GM06990 (cell line): ENCODE results near the gene TMEM178B.

Experiments used
- DNase-seq: peaks from one replicate; pipeline ENCODE4 v3.0.0-alpha.2; 2011; ENCODE audit not compliant: insufficient read length; ENCODE audit errors: extremely low read depth
- H3K27me3 ChIP-seq: replicated peaks from 2 replicates; pipeline ENCODE4 v1.6.0; 2011; ENCODE audit warnings: low read length; ENCODE audit not compliant: control insufficient read depth, insufficient read depth
- H3K36me3 ChIP-seq: 2 replicates; pipeline ENCODE4 v1.5.1; 2011; ENCODE audit warnings: low read length; ENCODE audit not compliant: control insufficient read depth, insufficient read depth
- H3K4me3 ChIP-seq: replicated peaks from 2 replicates; pipeline ENCODE4 v1.5.1; 2011; ENCODE audit warnings: low read depth, mild to moderate bottlenecking, control low read depth, low read length
- TF ChIP-seq, protein P1 (sequence below): IDR thresholded peaks from 2 replicates; pipeline ENCODE4 v1.5.1; 2011; ENCODE audit warnings: low read length, control low read depth, mild to moderate bottlenecking, inconsistent platforms; ENCODE audit not compliant: insufficient read depth, poor library complexity, severe bottlenecking

TMEM178B gene

DNA sequence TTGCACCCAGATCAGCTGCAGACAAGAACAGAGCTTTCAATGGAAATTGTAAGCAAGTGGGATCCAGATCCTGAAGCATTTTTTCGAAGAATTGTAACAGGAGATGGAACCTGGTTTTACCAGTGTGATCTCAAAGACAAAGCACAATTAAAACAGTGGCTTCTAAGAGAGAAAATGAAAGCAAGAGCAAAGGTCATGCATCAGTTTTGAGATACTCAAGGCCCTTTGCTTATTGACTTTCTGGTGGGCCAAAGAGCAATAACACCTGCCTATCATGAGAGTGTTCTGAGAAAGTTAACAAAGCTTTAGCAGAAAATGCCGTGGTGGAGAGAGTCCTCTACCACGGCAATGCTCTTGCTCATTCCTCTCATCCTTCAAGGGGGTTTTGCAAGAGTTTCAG is 194.8 kb downstream of the TMEM178B start:
- TF ChIP-seq, protein P1, sequence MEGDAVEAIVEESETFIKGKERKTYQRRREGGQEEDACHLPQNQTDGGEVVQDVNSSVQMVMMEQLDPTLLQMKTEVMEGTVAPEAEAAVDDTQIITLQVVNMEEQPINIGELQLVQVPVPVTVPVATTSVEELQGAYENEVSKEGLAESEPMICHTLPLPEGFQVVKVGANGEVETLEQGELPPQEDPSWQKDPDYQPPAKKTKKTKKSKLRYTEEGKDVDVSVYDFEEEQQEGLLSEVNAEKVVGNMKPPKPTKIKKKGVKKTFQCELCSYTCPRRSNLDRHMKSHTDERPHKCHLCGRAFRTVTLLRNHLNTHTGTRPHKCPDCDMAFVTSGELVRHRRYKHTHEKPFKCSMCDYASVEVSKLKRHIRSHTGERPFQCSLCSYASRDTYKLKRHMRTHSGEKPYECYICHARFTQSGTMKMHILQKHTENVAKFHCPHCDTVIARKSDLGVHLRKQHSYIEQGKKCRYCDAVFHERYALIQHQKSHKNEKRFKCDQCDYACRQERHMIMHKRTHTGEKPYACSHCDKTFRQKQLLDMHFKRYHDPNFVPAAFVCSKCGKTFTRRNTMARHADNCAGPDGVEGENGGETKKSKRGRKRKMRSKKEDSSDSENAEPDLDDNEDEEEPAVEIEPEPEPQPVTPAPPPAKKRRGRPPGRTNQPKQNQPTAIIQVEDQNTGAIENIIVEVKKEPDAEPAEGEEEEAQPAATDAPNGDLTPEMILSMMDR = no peak
- H3K4me3 ChIP-seq = no peak overlapping the region
- no peaks in the 10 kb centered on the region for H3K27me3 ChIP-seq
- no peaks in the 10 kb centered on the region for H3K36me3 ChIP-seq
- DNase-seq = no peak

DNA sequence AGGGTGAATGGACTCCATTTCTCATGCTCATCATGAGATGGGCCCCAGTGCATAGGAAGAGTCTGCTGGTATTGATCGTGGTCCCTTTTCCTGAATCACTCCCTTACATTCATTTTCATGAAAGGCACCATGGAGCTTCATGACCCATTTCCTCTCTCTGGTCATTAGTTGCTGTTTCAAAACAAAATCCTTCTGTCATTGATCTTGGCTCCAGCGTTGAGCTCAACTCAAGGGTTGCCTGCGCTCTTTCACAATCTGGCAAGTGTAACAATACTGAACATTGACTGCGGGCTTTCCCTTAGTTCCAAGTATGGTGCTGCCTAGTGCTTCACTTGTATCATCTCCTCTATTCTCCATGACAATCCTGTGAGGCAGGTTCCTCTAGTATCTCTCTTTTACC is 197.6 kb downstream of the TMEM178B start:
- Histone ChIP-seq H3K27me3 (no peaks in the 10 kb centered on the region), H3K36me3 (no peaks in the 10 kb centered on the region), H3K4me3 (no peak overlapping the region)
- DNase-seq = no peak
- TF ChIP-seq, protein P1 = no peak

DNA sequence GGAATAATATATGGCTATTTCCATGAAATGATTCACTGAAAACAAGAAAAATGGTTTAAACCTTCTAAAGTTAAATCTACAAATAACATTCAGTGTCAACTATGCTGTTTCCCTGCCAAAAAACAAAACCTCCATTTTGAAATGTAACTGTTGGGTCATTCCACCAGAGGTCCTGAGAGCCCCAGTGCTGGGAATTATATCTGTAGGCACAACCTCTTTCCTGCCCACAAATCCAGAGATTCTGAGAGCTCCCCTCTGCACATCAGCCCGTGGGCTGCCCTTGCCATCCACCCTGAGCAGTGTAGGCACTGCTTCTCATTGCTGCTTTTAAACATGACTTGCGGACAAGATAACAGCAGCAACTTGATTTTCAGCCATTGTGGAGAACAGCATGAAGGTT is 198.6 kb downstream of the TMEM178B start:
- TF ChIP-seq, protein P1 = no peak
- no peak for DNase-seq
- Histone ChIP-seq H3K36me3 (no peaks in the 10 kb centered on the region), H3K4me3 (no peak overlapping the region), H3K27me3 (no peaks in the 10 kb centered on the region)

DNA sequence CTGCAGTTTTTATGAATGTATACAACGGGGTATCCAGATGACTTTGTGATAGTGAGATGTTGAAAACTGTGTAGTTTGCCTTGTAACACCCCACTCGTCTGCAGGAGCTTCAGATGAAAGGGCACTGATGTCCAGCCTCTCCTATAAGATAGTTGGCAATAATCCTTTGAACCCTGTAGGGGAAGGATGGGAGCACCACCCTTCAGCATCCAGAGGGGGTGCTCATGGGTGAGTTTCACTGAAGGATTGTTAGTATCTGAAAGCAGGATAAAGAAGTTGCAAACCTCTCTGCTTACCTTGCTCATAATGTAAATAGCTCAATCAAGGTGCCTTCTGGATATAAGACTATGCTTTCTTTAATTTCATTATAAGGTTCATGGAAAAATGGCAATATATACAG is 201.5 kb downstream of the TMEM178B start:
- no peak overlapping the region for H3K4me3 ChIP-seq
- H3K27me3 ChIP-seq = no peaks in the 10 kb centered on the region
- TF ChIP-seq, protein P1 = no peak
- H3K36me3 ChIP-seq = no peaks in the 10 kb centered on the region
- no peak for DNase-seq

DNA sequence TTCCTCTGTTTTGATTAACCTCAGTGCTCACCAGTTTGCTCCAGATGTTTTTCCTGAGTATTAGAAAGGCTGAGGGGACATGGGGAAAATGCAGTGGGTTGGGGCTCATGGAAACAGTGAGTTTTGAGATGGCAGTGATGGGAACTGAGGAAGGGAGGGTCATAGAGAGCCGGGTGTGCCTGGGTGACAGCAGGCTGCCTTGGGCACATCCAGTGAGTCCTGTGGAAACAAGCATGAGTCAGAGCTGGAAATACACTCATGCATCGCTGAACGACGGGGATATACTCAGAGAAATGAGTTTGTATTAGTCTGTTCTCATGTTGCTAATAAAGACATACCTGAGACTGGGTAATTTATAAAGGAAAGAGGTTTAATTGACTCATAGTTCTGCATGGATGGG is 202.2 kb downstream of the TMEM178B start:
- Histone ChIP-seq H3K27me3 (no peaks in the 10 kb centered on the region), H3K4me3 (no peak overlapping the region), H3K36me3 (no peaks in the 10 kb centered on the region)
- DNase-seq = no peak
- TF ChIP-seq, protein P1 = no peak

DNA sequence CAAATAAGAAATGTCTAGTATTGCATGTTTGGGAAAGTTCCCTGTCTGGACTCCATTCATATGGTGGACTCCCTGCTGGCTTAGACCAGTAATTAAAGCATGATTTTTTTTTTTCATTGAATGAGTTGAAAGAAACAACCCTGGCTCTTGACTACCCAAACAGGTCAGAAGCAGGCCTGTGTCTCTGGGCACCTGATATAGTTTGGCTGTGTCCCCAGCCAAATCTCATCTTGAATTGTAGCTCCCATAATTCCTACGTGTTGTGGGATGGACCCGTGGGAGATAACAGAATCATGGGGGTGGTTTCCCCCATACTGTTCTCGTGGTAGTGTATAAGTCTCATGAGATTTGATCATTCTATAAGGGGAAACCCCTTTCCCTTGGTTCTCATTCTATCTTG is 206.2 kb downstream of the TMEM178B start:
- no peaks in the 10 kb centered on the region; the same call in 1 of the 2 replicates for H3K27me3 ChIP-seq

More for the DNA sequence above, 206.2 kb downstream of the TMEM178B start:
- TF ChIP-seq, protein P1 = no peak
- DNase-seq = no peak
- no peak overlapping the region for H3K4me3 ChIP-seq
- H3K36me3 ChIP-seq = no peaks in the 10 kb centered on the region
